GM21723 (cell line): ENCODE results near the gene SMIM10.
"Not testable (repeated sequence)": the region's sequence is repeated elsewhere in the genome, so short reads cannot be mapped to it uniquely, and the experiment has no call there.

Experiments
- ATAC-seq: cut with Tn5 transposase; IDR thresholded peaks from one replicate; pipeline ENCODE4 v1.9.1; 2021; ENCODE audit warnings: mild to moderate bottlenecking, moderate library complexity; ENCODE audit not compliant: unreplicated experiment

The SMIM10 gene

GRCh38 chrX:134990801-134991481 lies at the start of gene SMIM10:
Gene SMIM10 (plus strand): TSS chrX:134990991. CDS start chrX:134991096, 105 bp downstream.
- ATAC-seq, result peak; percentile 65

DNA sequence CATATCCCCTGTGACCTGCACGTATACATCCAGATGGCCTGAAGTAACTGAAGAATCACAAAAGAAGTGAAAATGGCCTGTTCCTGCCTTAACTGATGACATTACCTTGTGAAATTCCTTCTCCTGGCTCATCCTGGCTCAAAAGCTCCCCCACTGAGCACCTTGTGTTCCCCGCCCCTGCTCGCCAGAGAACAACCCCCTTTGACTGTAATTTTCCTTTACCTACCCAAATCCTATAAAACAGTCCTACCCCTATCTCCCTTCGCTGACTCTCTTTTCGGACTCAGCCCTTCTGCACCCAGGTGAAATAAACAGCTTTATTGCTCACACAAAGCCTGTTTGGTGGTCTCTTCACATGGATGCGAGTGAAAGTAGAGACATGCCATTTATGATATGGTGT lies 44.4 kb upstream of the SMIM10 start:
- not testable (repeated sequence) for ATAC-seq

DNA sequence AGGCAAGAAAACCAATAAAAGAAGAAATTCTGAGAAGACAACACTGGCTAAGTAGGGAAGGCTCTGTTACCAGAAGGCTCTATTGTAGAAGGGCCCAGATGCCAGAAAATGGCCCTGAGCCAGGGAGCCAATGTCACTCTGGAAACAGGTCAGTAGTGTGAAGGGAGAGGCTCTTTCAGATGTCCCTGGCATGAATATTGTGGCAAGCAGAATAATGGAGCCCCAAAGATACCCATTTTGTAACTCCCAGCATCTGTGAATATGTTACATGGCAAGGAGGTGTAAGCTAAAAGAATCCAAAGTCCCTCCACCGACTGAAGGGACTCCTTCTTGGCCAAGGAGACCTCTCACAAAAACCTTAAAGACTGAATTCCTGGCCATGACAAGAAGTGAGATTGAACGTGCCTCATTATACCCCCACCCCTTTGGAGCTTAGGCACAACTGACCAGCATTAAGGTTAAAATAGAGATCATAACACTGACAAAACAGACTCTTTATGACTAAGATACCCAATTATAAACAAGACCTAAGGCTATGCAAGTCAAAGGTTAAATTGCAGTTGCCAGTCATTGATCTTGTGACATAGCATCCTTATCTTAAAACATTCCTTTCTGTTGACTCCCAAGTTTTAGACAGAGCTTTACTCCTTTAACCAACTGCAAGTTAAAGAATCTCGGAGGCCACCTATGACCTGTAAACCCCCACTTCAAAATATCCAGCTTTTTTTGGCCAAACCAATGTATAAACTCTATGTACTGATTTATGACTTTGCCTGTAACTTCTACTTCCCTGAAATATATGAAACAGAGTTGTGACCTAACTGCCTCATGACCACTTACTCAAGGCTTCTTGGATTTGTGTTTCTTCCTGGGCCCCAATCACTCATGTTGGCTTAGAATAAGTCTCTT lies 42.2 kb upstream of the SMIM10 start:
- no peak for ATAC-seq

DNA sequence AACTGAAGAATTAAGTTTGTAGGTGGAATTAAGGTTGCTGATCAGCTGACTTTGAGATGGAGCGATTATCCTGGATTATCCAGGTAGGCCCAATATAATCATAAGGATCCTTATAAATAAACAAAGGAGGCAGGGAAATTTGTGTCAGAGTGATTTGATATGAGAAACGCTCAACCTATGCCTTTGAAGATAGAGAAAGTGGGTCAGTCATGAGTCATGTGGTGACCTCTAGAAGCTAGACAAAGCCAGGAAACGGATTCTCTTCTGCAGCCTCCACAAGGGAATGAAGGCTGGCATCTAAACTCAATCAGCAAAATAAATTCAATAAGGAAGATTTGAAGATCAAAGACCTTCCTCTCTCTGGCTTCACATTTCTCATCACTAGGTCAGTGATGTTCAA lies 41.5 kb upstream of the SMIM10 start:
- ATAC-seq, result no peak

DNA sequence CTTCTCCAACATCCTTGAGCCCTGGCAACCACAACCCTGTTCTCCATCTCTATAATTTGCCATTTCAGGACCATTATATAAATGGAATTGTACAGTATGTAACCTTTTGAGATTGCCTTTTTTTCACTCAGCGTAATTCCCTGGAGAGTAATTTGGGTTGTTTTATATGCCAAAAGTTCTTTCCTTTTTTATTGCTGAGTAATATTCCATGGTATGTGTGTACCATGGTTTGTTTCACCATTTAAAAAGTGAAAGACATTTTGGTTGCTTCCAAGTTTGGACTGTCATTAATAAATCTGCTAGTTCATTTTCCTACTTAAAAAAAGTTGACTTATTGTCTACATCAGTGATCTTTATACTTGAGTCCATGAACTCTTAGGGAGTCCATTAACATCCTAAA lies 33.0 kb upstream of the SMIM10 start:
- no peak for ATAC-seq

DNA sequence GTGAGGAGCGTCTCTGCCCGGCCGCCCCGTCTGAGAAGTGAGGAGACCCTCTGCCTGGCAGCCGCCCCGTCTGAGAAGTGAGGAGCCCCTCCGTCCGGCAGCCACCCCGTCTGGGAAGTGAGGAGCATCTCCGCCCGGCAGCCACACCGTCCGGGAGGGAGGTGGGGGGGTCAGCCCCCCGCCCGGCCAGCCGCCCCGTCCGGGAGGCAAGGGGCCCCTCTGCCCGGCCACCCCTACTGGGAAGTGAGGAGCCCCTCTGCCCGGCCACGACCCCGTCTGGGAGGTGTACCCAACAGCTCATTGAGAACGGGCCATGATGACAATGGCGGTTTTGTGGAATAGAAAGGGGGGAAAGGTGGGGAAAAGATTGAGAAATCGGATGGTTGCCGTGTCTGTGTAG lies 30.4 kb upstream of the SMIM10 start:
- ATAC-seq, result not testable (repeated sequence)

GRCh38 chrX:134963041-134963440 lies 27.8 kb upstream of the SMIM10 start:
- no peak for ATAC-seq

GRCh38 chrX:134969726-134970125 lies 21.1 kb upstream of the SMIM10 start:
- no peak for ATAC-seq

- ATAC-seq, result no peak
Observed at GRCh38 chrX:134971926-134972325, 18.9 kb upstream of the SMIM10 start.

- no peak for ATAC-seq
Observed at GRCh38 chrX:134975516-134975915, 15.3 kb upstream of the SMIM10 start.

DNA sequence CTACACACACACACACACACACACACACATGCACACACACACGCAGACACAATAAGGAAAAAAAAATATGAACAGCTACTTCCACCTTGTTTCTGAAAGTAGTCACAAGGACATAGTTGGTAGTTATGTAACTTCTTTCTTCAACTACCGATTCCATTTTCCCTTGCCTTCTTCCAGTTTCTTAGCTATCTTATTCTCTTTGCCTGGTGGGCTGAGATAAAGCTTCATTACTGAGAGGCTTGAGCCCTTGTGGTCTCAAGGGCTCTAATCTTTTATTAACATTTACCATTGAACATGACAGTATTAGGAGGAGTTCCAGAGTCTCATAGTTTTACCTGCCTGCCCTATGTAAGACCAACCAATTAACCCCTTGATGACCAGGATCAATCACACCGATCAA lies 8.9 kb upstream of the SMIM10 start:
- no peak for ATAC-seq

DNA sequence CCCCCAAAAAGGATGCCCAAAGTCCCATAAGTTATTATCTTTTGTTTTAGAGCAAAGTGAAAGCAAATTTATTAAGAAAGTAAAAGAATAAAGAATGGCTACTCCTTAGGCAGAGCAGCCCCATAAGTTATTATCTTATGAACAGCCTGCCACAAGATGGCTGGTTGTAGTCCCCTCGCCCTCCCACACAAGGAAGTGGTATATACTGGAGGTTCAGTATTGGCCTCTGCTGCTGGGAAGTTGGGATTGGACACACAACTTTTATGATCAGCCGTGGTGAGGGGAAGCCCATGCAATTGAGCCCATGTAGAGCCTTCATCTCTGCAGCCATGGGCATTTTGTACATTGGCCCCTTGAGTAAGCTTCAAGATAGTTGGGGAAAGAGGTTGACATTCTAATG lies 8.0 kb upstream of the SMIM10 start:
- no peak for ATAC-seq

- ATAC-seq, result no peak
Observed at GRCh38 chrX:134985479-134985878, 5.3 kb upstream of the SMIM10 start.

DNA sequence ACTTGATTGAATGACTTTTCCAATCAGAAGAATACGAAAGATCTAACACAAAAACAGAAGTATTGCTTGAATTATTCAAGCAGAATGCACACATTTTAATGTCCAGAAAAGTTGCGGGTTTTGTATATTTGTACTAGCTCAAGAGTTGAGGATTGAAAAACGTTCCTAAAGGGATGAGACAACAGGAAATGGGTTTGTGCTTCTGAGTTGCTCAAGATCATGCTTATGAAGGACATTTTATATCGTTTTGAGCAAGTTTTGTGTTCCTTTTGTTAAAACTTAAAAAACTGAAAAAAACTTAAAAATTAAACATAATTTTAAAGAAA lies 353 bp upstream of the SMIM10 start:
- ATAC-seq, result no peak

GRCh38 chrX:134997646-134998045 lies 6.9 kb downstream of the SMIM10 start:
- no peak for ATAC-seq

- ATAC-seq, result no peak
Observed at GRCh38 chrX:134998246-134998645, 7.5 kb downstream of the SMIM10 start.

- no peak for ATAC-seq
Observed at GRCh38 chrX:134999469-134999868, 8.7 kb downstream of the SMIM10 start.

GRCh38 chrX:135000516-135000915 lies 9.7 kb downstream of the SMIM10 start:
- no peak for ATAC-seq

GRCh38 chrX:135003876-135004623 lies 13.3 kb downstream of the SMIM10 start:
- peak; percentile 96 for ATAC-seq

DNA sequence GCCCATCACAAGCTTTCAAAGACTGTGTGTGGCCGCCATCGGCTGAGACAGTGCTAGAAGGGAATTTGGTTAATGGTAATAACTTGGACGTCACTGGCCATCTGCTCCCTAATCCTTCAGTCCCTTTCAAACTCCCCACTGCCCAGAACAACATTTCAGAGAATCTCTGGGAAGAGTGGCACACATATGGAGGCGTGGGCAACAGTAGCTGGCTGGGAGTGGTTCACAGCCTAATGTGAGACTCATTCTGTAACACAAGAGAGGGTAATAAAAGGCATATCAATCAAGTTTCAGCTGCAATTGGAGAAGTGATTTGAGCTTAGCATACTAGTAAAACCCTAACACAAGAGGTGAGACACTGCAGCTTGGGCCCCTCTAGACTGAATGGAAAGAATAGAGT lies 15.4 kb downstream of the SMIM10 start:
- no peak for ATAC-seq

- no peak for ATAC-seq
Observed at GRCh38 chrX:135009057-135009610, 18.3 kb downstream of the SMIM10 start.
